ENCODE data around the gene DRG2.

DNA sequence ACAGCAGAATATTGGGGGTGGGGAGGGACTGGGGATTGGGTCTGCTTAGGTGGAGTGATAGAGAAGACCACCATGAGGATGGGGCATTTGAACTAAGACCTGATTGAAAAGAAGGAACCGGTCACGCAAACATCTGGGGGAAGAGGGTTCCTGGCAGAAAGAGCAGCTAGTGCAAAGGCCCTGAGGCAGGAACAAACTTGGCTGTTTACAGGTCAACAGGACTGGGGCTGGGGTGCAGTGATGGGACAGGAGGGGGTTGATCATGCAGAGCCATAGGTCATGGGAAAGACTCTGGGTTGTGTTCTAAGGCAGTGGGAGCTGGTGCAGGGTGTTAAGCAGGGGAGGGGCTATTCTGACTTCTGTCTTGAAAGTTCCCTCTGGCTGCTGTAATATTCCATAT, 1.9 kb downstream of the DRG2 start:
- no peak for TF ChIP-seq EP300 (IDR thresholded peaks at IDR 0.05; ENCODE audit: low read depth in 2 of 2, low read length in 2 of 2)
- no peak for TF ChIP-seq EP300 (CRISPR knock-in tag; IDR thresholded peaks at IDR 0.05; ENCODE audit: borderline replicate concordance)
- no peak for TF ChIP-seq ZNF768 (CRISPR knock-in tag; IDR thresholded peaks at IDR 0.05)
- TF ChIP-seq, protein P1, sequence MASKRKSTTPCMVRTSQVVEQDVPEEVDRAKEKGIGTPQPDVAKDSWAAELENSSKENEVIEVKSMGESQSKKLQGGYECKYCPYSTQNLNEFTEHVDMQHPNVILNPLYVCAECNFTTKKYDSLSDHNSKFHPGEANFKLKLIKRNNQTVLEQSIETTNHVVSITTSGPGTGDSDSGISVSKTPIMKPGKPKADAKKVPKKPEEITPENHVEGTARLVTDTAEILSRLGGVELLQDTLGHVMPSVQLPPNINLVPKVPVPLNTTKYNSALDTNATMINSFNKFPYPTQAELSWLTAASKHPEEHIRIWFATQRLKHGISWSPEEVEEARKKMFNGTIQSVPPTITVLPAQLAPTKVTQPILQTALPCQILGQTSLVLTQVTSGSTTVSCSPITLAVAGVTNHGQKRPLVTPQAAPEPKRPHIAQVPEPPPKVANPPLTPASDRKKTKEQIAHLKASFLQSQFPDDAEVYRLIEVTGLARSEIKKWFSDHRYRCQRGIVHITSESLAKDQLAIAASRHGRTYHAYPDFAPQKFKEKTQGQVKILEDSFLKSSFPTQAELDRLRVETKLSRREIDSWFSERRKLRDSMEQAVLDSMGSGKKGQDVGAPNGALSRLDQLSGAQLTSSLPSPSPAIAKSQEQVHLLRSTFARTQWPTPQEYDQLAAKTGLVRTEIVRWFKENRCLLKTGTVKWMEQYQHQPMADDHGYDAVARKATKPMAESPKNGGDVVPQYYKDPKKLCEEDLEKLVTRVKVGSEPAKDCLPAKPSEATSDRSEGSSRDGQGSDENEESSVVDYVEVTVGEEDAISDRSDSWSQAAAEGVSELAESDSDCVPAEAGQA (IDR thresholded peaks at IDR 0.05; ENCODE audit: low read depth) = no peak
- TF ChIP-seq, protein P1 (CRISPR knock-in tag; IDR thresholded peaks at IDR 0.05; ENCODE audit: borderline replicate concordance) = no peak
- TF ChIP-seq, protein P2, sequence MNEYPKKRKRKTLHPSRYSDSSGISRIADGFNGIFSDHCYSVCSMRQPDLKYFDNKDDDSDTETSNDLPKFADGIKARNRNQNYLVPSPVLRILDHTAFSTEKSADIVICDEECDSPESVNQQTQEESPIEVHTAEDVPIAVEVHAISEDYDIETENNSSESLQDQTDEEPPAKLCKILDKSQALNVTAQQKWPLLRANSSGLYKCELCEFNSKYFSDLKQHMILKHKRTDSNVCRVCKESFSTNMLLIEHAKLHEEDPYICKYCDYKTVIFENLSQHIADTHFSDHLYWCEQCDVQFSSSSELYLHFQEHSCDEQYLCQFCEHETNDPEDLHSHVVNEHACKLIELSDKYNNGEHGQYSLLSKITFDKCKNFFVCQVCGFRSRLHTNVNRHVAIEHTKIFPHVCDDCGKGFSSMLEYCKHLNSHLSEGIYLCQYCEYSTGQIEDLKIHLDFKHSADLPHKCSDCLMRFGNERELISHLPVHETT (CRISPR knock-in tag; conservative IDR thresholded peaks at IDR 0.05) = no peak
- TF ChIP-seq POLR2A (IDR thresholded peaks at IDR 0.05; ENCODE audit: insufficient read depth in 1 of 2, low read depth in 2 of 2, low read length in 2 of 2) = no peak
- no peak for TF ChIP-seq CTCF (CRISPR knock-in tag; IDR thresholded peaks at IDR 0.05)

Data from HepG2 (cell line).